Hepatocyte (in vitro differentiated cells): ENCODE data around the gene MAP3K6. TPM values are rescaled to one million over a fixed set of nuclear protein-coding genes. Genes with fewer than 3 reads are reported as not detected.
A peak's percentile ranks its signal among the peaks of the same experiment; 100 is the strongest.

Experiments used
- DNase-seq: peaks from one replicate; pipeline ENCODE4 v3.0.0-alpha.2; 2016; ENCODE audit warnings: low spot score
- H2AFZ ChIP-seq: fragments of 200-600 bp; sonication (generic); 2 replicates; pipeline ENCODE4 v1.6.0; 2016; ENCODE audit warnings: antibody characterized with exemption, mild to moderate bottlenecking
- H3K27ac ChIP-seq: fragments of 200-600 bp; sonication (generic); 2 replicates; pipeline ENCODE4 v1.5.1; 2016; ENCODE audit warnings: mild to moderate bottlenecking
- H3K27me3 ChIP-seq: fragments of 200-600 bp; sonication (generic); 2 replicates; pipeline ENCODE4 v1.6.1; 2016
- H3K36me3 ChIP-seq: fragments of 200-600 bp; sonication (generic); replicated peaks from 2 replicates; pipeline ENCODE4 v1.5.1; 2016; ENCODE audit warnings: low read depth; ENCODE audit not compliant: insufficient read depth
- H3K4me1 ChIP-seq: fragments of 200-600 bp; sonication (generic); 2 replicates; pipeline ENCODE4 v1.5.1; 2016; ENCODE audit warnings: mild to moderate bottlenecking, moderate library complexity; ENCODE audit not compliant: insufficient read depth
- H3K4me2 ChIP-seq: fragments of 200-600 bp; sonication (generic); 2 replicates; pipeline ENCODE4 v1.6.0; 2016
- H3K4me3 ChIP-seq: fragments of 200-600 bp; sonication (generic); 2 replicates; pipeline ENCODE4 v1.5.1; 2016; ENCODE audit warnings: mild to moderate bottlenecking
- H3K79me2 ChIP-seq: fragments of 200-600 bp; sonication (generic); 2 replicates; pipeline ENCODE4 v1.6.0; 2017; ENCODE audit warnings: mild to moderate bottlenecking
- H3K9me2 ChIP-seq: fragments of 200-600 bp; sonication (generic); replicated peaks from 2 replicates; pipeline ENCODE4 v1.6.0; 2017; ENCODE audit warnings: mild to moderate bottlenecking; ENCODE audit not compliant: insufficient read depth
- H3K9me3 ChIP-seq: fragments of 200-600 bp; sonication (generic); 2 replicates; pipeline ENCODE4 v1.5.1; 2016; ENCODE audit warnings: low read depth, mild to moderate bottlenecking
- H4K20me1 ChIP-seq: fragments of 200-600 bp; sonication (generic); 2 replicates; pipeline ENCODE4 v1.6.0; 2016; ENCODE audit warnings: mild to moderate bottlenecking; ENCODE audit not compliant: insufficient read depth, poor library complexity, severe bottlenecking
- CTCF ChIP-seq: fragments of 200-600 bp; sonication (generic); IDR thresholded peaks from 2 replicates; pipeline ENCODE4 v1.5.1; 2016; ENCODE audit warnings: antibody characterized with exemption, mild to moderate bottlenecking; ENCODE audit not compliant: poor library complexity
- EZH2 ChIP-seq: fragments of 200-600 bp; sonication (generic); IDR thresholded peaks from 2 replicates; pipeline ENCODE4 v1.6.1; 2016; ENCODE audit warnings: antibody characterized with exemption, mild to moderate bottlenecking, borderline replicate concordance
- EZH2phosphoT487 ChIP-seq: fragments of 200-600 bp; sonication (generic); IDR thresholded peaks from one replicate; pipeline ENCODE4 v1.6.1; 2018; ENCODE audit warnings: antibody characterized with exemption, mild to moderate bottlenecking, low read depth, moderate library complexity; ENCODE audit not compliant: unreplicated experiment, severe bottlenecking
- WGBS: methylation state at CpG from one replicate; pipeline ENCODE4 v1.1.6; 2016; ENCODE audit warnings: low lambda C conversion rate; ENCODE audit errors: missing lambda C conversion rate; 5-methylcytosine and 5-hydroxymethylcytosine counted together
- polyA plus RNA-seq: library from polyadenylated mRNA; unstranded; fragments of >200 nt; fragmentation: Nextera tagmentation; extraction: Ambion mirVana; gene quantifications from 2 replicates; pipeline ENCODE4 v1.2.1, GENCODE V29; 2016
- total RNA-seq: library from RNA; depleted of rRNA; stranded (reverse); fragments of >200 nt; gene quantifications from 2 replicates; pipeline ENCODE4 v1.2.3, GENCODE V29; 2014

The MAP3K6 gene
- total RNA-seq = 4.3 and 6.3 TPM in 2 replicates
- 20.4 and 24.8 TPM in 2 replicates for polyA plus RNA-seq

DNA sequence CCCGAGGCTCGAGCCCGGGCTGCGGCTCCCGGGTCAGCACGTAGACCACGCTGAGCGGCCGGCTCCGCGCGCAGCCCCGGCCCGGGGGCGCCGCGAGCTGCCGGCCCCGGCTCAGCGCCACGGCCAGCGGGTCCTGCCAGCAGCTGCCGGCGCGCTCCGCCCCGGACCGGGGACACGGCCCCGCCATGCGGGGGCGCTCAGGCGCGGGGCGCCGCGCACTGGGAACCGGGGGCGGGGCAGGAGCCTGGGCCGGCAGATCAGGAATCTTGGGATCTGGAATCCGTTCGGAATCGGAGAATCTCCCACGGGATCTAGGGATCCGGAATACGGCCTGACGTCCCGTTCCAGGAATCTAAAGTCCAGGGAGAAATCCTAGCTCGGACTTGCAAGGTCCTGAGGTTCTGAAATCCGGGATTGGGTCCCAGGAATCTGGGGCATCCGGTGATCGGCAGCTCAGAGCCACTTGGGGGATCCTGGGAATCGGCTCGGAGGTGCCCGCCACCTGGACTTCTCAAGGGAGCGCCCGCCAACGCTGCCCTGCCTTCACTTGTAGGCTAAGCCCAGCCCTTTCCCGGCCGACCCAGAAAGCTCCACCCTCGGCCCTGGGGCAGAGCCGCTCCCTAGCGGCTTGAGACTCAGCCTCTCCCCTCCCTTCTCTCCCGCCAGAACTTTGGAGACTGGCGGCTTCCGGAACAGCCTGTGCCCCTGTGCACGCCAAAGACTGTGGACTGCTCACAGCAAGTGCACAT is at the start of gene MAP3K6:
MAP3K6 (minus strand) TSS at position 551 of the 749 bp plus-strand sequence; CDS start at position 187, 364 bp downstream.
- no peaks in the 10 kb centered on the region for H3K9me3 ChIP-seq
- TF ChIP-seq CTCF (peak; percentile 47), EZH2phosphoT487 (no peak), EZH2 (no peak)
- H3K27me3 ChIP-seq = no peaks in the 10 kb centered on the region
- H3K27ac ChIP-seq = peak within 1 kb of the TSS; percentile 90
- H3K79me2 ChIP-seq = no peaks in the 10 kb centered on the region
- H3K4me3 ChIP-seq = peak within 1 kb of the TSS; percentile 60
- peak; percentile 92 for DNase-seq
- no peaks in the 10 kb centered on the region for H3K9me2 ChIP-seq
- H3K4me2 ChIP-seq = peak within 1 kb of the TSS; percentile 98
- peak within 1 kb of the TSS; percentile 98 for H2AFZ ChIP-seq
- no peaks in the 10 kb centered on the region for H4K20me1 ChIP-seq
- H3K36me3 ChIP-seq = no peaks in the 10 kb centered on the region
- 1% methylated on average over 55 of the region's 67 CpGs for WGBS
- H3K4me1 ChIP-seq = peaks cover 7% of the 10 kb centered on the region

- peaks cover 17% of the 10 kb centered on the region for H3K79me2 ChIP-seq
- no peak for TF ChIP-seq CTCF
- no peak for TF ChIP-seq EZH2phosphoT487
- H3K4me3 ChIP-seq = no peak overlapping the region
- H3K4me1 ChIP-seq = peaks cover 14% of the 10 kb centered on the region
- H3K27me3 ChIP-seq = no peaks in the 10 kb centered on the region
- no peaks in the 10 kb centered on the region for H3K9me2 ChIP-seq
- no peaks in the 10 kb centered on the region for H4K20me1 ChIP-seq
- H3K27ac ChIP-seq = no peak overlapping the region
- H2AFZ ChIP-seq = no peak overlapping the region
- 100% methylated on average over 1 of the region's 1 CpG for WGBS
- H3K36me3 ChIP-seq = peaks cover 4% of the 10 kb centered on the region
- no peak for DNase-seq
- no peak overlapping the region for H3K4me2 ChIP-seq
- no peaks in the 10 kb centered on the region for H3K9me3 ChIP-seq
Measured at GRCh38 chr1:27414091-27414490, 47.3 kb upstream of the MAP3K6 start.

DNA sequence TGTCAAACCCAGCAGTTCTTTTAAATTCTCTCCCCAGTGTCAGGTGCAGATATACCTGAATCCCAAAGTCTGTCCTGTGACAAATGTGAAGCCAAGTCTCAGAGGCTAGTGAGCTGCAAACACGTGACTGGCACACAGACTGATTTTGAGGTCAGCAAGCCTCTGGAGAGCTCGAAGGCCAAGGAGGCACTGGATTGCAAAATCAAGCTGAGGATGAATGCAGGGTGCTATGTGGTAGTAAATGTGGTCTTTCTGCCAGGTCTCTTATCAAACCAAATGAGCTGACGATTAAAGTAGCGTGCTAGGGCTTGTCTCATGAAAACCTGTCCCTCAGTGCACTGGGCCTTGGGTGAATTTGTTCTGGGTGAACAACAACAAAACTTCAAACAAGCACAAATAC is 46.2 kb upstream of the MAP3K6 start:
- Histone ChIP-seq H3K27me3 (no peaks in the 10 kb centered on the region), H3K9me2 (no peaks in the 10 kb centered on the region), H3K4me1 (peaks cover 6% of the 10 kb centered on the region), H4K20me1 (no peaks in the 10 kb centered on the region), H3K79me2 (peaks cover 16% of the 10 kb centered on the region), H3K4me2 (no peak overlapping the region), H3K4me3 (no peak overlapping the region), H3K27ac (no peak overlapping the region), H3K9me3 (no peaks in the 10 kb centered on the region), H2AFZ (no peak overlapping the region), H3K36me3 (peaks cover 4% of the 10 kb centered on the region)
- 86% methylated on average over 4 of the region's 4 CpGs for WGBS
- TF ChIP-seq EZH2 = no peak
- no peak for TF ChIP-seq CTCF
- no peak for TF ChIP-seq EZH2phosphoT487
- no peak for DNase-seq
